Calu3 (cell line): ENCODE results near the gene SGSM1. TPM values are rescaled to one million over a fixed set of nuclear protein-coding genes. Genes with fewer than 3 reads are reported as not detected.

Source experiments
- BruUV-seq: library from RNA; stranded (reverse); fragments of 400-500 nt; replicated peaks from 2 replicates; lab custom pipeline; 2021; lab: Mats Ljungman, UMichigan
- CTCF ChIA-PET: fragments of 300-600 bp; sonication (Branson Sonifier 250); formaldehyde crosslinking; loops from one replicate; lab custom pipeline; 2022; ENCODE audit warnings: antibody characterized with exemption; lab: Charles Lee
- DNase-seq: peaks from one replicate; pipeline ENCODE4 v3.0.0; 2022
- H3K27ac Mint-ChIP-seq: one replicate; pipeline ENCODE4 v1.8.0; 2022; ENCODE audit warnings: mixed read lengths; ENCODE audit not compliant: unreplicated experiment
- H3K27me3 Mint-ChIP-seq: one replicate; pipeline ENCODE4 v1.8.0; 2022; ENCODE audit warnings: mixed read lengths; ENCODE audit not compliant: unreplicated experiment
- H3K36me3 Mint-ChIP-seq: one replicate; pipeline ENCODE4 v1.8.0; 2022; ENCODE audit warnings: mild to moderate bottlenecking, moderate library complexity, mixed read lengths; ENCODE audit not compliant: insufficient read depth, unreplicated experiment
- H3K4me1 Mint-ChIP-seq: one replicate; pipeline ENCODE4 v1.8.0; 2022; ENCODE audit warnings: mild to moderate bottlenecking, low read depth, mixed read lengths; ENCODE audit not compliant: unreplicated experiment
- H3K4me3 Mint-ChIP-seq: one replicate; pipeline ENCODE4 v1.8.0; 2022; ENCODE audit warnings: mild to moderate bottlenecking, low read depth, moderate library complexity, mixed read lengths; ENCODE audit not compliant: unreplicated experiment
- H3K9me3 Mint-ChIP-seq: one replicate; pipeline ENCODE4 v1.8.0; 2022; ENCODE audit warnings: low read depth, mixed read lengths; ENCODE audit not compliant: unreplicated experiment
- CTCF ChIP-seq: fragments of 200-600 bp; IDR thresholded peaks from one replicate; pipeline ENCODE4 v1.8.0; 2022; ENCODE audit warnings: antibody characterized with exemption; ENCODE audit not compliant: unreplicated experiment
- intact Hi-C: fragments of 100-400 bp; cut with micrococcal nuclease; formaldehyde crosslinking; loops from one replicate; pipeline ENCODE4 v1.10.0; 2022; ENCODE audit not compliant: unreplicated experiment
- total RNA-seq: library from RNA; stranded (reverse); gene quantifications from 2 replicates; pipeline ENCODE4 v1.2.3, GENCODE V29; 2022

Gene SGSM1
- total RNA-seq, 1 experiment from 2014 or later, result 0.07 TPM

- Mint-ChIP-seq H3K27me3 (peaks cover 76% of the 10 kb centered on the region), H3K27ac (no peak overlapping the region), H3K36me3 (no peaks in the 10 kb centered on the region), H3K4me3 (no peak overlapping the region), H3K9me3 (no peaks in the 10 kb centered on the region), H3K4me1 (no peaks in the 10 kb centered on the region)
- DNase-seq, result no peak
- TF ChIP-seq CTCF, result no peak
- BruUV-seq, result no TSS peak
- intact Hi-C loops, result no loop called here
- CTCF ChIA-PET, result no interaction called here
Observed at GRCh38 chr22:24809331-24809730, 3.3 kb downstream of the SGSM1 start.

GRCh38 chr22:24810043-24810749, 4.2 kb downstream of the SGSM1 start:
- Mint-ChIP-seq H3K9me3 (no peaks in the 10 kb centered on the region), H3K27ac (no peak overlapping the region), H3K27me3 (peaks cover 76% of the 10 kb centered on the region), H3K4me1 (no peaks in the 10 kb centered on the region), H3K4me3 (no peak overlapping the region), H3K36me3 (no peaks in the 10 kb centered on the region)
- BruUV-seq, result no TSS peak
- CTCF ChIA-PET, result no interaction called here
- intact Hi-C loops, result no loop called here
- no peak for TF ChIP-seq CTCF
- no peak for DNase-seq

GRCh38 chr22:24812950-24813775, 7.2 kb downstream of the SGSM1 start:
- H3K4me1 Mint-ChIP-seq, result no peaks in the 10 kb centered on the region
- CTCF ChIA-PET, result interaction anchor here (1.0 kb wide), 1 partner anchor 10 kb away, joined by 7 read pairs; no protein-coding TSS in a partner anchor
- BruUV-seq, result no TSS peak
- H3K36me3 Mint-ChIP-seq, result no peaks in the 10 kb centered on the region
- peaks cover 81% of the 10 kb centered on the region for H3K27me3 Mint-ChIP-seq
- intact Hi-C loops, result no loop called here
- no peak overlapping the region for H3K27ac Mint-ChIP-seq
- DNase-seq, result no peak
- TF ChIP-seq CTCF, result no peak
- no peak overlapping the region for H3K4me3 Mint-ChIP-seq
- peaks cover 4% of the 10 kb centered on the region for H3K9me3 Mint-ChIP-seq

GRCh38 chr22:24813861-24814770, 8.1 kb downstream of the SGSM1 start:
- intact Hi-C loops, result no loop called here
- no peak for TF ChIP-seq CTCF
- Mint-ChIP-seq H3K4me1 (no peaks in the 10 kb centered on the region), H3K36me3 (no peaks in the 10 kb centered on the region), H3K27me3 (peaks cover 72% of the 10 kb centered on the region), H3K27ac (no peak overlapping the region), H3K9me3 (peaks cover 4% of the 10 kb centered on the region), H3K4me3 (no peak overlapping the region)
- DNase-seq, result no peak
- CTCF ChIA-PET, result no interaction called here
- BruUV-seq, result no TSS peak
